ENCODE results near the gene DUSP28.

GRCh38 chr2:240523451-240524281 is 36.5 kb upstream of the DUSP28 start:
- TF ChIP-seq, protein P1, sequence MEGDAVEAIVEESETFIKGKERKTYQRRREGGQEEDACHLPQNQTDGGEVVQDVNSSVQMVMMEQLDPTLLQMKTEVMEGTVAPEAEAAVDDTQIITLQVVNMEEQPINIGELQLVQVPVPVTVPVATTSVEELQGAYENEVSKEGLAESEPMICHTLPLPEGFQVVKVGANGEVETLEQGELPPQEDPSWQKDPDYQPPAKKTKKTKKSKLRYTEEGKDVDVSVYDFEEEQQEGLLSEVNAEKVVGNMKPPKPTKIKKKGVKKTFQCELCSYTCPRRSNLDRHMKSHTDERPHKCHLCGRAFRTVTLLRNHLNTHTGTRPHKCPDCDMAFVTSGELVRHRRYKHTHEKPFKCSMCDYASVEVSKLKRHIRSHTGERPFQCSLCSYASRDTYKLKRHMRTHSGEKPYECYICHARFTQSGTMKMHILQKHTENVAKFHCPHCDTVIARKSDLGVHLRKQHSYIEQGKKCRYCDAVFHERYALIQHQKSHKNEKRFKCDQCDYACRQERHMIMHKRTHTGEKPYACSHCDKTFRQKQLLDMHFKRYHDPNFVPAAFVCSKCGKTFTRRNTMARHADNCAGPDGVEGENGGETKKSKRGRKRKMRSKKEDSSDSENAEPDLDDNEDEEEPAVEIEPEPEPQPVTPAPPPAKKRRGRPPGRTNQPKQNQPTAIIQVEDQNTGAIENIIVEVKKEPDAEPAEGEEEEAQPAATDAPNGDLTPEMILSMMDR (IDR thresholded peaks at IDR 0.05) = no peak
- no peak for TF ChIP-seq POLR2A (IDR thresholded peaks at IDR 0.05)

All from gastroesophageal sphincter (tissue), 3 donors.